Occipital lobe (tissue), 2 donors: ENCODE data around the gene RALGDS. TPM values are rescaled to one million over a fixed set of nuclear protein-coding genes. Genes with fewer than 3 reads are reported as not detected.

ENCODE experiments used
- DNase-seq: peaks from one replicate; lab custom pipeline; 2025; lab: John Stamatoyannopoulos, UW
- total RNA-seq: library from RNA; depleted of rRNA; stranded (reverse); fragments of >200 nt; gene quantifications from one replicate; pipeline ENCODE4 v1.2.3, GENCODE V29; 2014

The RALGDS gene
- total RNA-seq, 1 donor from 2014 or later, result 95.8 TPM

- DNase-seq, result no peak
Observed at GRCh38 chr9:133151601-133152525, 30.8 kb upstream of the RALGDS start.

GRCh38 chr9:133151041-133151440, 30.0 kb upstream of the RALGDS start:
- no peak for DNase-seq

- peak; percentile 84 for DNase-seq
Observed at GRCh38 chr9:133149130-133150015, 28.3 kb upstream of the RALGDS start.

GRCh38 chr9:133148199-133149129, 27.4 kb upstream of the RALGDS start:
- DNase-seq, result no peak

GRCh38 chr9:133147412-133148198, 26.6 kb upstream of the RALGDS start:
- peak; percentile 41 for DNase-seq

GRCh38 chr9:133146746-133147411, 25.8 kb upstream of the RALGDS start:
- no peak for DNase-seq

GRCh38 chr9:133144904-133145851, 24.1 kb upstream of the RALGDS start:
- no peak for DNase-seq

- DNase-seq, result peak; percentile 74
Observed at GRCh38 chr9:133144142-133144903, 23.3 kb upstream of the RALGDS start.

GRCh38 chr9:133143639-133144141, 22.6 kb upstream of the RALGDS start:
- no peak for DNase-seq

- DNase-seq, result no peak
Observed at GRCh38 chr9:133142684-133143622, 21.9 kb upstream of the RALGDS start.

GRCh38 chr9:133141833-133142595, 21.0 kb upstream of the RALGDS start:
- no peak for DNase-seq

GRCh38 chr9:133140606-133141005, 19.6 kb upstream of the RALGDS start:
- no peak for DNase-seq

GRCh38 chr9:133140174-133140505, 19.1 kb upstream of the RALGDS start:
- no peak for DNase-seq

- DNase-seq, result no peak
Observed at GRCh38 chr9:133139246-133140173, 18.5 kb upstream of the RALGDS start.
